ENCODE data around the gene PIKFYVE.

DNA sequence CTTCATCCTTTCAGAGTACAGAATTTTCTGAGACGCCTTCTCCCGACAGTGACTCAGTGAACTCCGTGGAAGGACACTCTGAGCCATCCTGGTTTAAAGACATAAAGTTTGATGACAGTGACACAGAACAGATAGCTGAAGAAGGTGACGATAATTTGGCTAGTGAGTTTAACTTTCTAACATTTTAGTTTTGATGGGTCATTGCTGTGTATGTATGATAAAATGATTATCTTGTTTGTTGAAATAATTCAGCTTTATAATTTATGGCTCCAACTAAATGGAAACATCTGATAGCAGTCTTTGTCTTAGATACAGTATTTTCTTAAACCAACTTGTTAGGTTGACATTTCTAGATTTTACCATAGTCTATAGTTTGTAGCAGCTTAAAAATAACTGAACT, 38.1 kb downstream of the PIKFYVE start:
- TF ChIP-seq, protein P1, sequence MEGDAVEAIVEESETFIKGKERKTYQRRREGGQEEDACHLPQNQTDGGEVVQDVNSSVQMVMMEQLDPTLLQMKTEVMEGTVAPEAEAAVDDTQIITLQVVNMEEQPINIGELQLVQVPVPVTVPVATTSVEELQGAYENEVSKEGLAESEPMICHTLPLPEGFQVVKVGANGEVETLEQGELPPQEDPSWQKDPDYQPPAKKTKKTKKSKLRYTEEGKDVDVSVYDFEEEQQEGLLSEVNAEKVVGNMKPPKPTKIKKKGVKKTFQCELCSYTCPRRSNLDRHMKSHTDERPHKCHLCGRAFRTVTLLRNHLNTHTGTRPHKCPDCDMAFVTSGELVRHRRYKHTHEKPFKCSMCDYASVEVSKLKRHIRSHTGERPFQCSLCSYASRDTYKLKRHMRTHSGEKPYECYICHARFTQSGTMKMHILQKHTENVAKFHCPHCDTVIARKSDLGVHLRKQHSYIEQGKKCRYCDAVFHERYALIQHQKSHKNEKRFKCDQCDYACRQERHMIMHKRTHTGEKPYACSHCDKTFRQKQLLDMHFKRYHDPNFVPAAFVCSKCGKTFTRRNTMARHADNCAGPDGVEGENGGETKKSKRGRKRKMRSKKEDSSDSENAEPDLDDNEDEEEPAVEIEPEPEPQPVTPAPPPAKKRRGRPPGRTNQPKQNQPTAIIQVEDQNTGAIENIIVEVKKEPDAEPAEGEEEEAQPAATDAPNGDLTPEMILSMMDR (IDR thresholded peaks at IDR 0.05): no peak
- TF ChIP-seq EZH2phosphoT487 (IDR thresholded peaks at IDR 0.05) (no peak), EZH2 (IDR thresholded peaks at IDR 0.05) (no peak)
